Midbrain (tissue), 1 donor: ENCODE data around the gene PLXNA4.

Source experiments
- DNase-seq: peaks from one replicate; lab custom pipeline; 2025; lab: John Stamatoyannopoulos, UW

The PLXNA4 gene

GRCh38 chr7:132531562-132531961 is 44.7 kb downstream of the PLXNA4 start:
- DNase-seq = no peak

GRCh38 chr7:132528695-132529094 is 47.6 kb downstream of the PLXNA4 start:
- DNase-seq = no peak

GRCh38 chr7:132527467-132528410 is 48.5 kb downstream of the PLXNA4 start:
- DNase-seq = no peak

GRCh38 chr7:132526111-132526740 is 50.0 kb downstream of the PLXNA4 start:
- DNase-seq = no peak

GRCh38 chr7:132521423-132521822 is 54.8 kb downstream of the PLXNA4 start:
- no peak for DNase-seq

- DNase-seq = no peak
Measured at GRCh38 chr7:132520591-132521280, 55.5 kb downstream of the PLXNA4 start.

GRCh38 chr7:132519936-132520335 is 56.3 kb downstream of the PLXNA4 start:
- DNase-seq = no peak

GRCh38 chr7:132518839-132519173 is 57.5 kb downstream of the PLXNA4 start:
- no peak for DNase-seq

- no peak for DNase-seq
Measured at GRCh38 chr7:132518102-132518838, 58.0 kb downstream of the PLXNA4 start.

GRCh38 chr7:132516042-132516840 is 60.0 kb downstream of the PLXNA4 start:
- DNase-seq = no peak

GRCh38 chr7:132515181-132515580 is 61.1 kb downstream of the PLXNA4 start:
- DNase-seq = no peak

- no peak for DNase-seq
Measured at GRCh38 chr7:132514430-132514829, 61.8 kb downstream of the PLXNA4 start.

- DNase-seq = no peak
Measured at GRCh38 chr7:132511921-132512320, 64.3 kb downstream of the PLXNA4 start.

GRCh38 chr7:132511387-132511786 is 64.9 kb downstream of the PLXNA4 start:
- DNase-seq = no peak

GRCh38 chr7:132509643-132510042 is 66.6 kb downstream of the PLXNA4 start:
- no peak for DNase-seq

- DNase-seq = peak; percentile 18
Measured at GRCh38 chr7:132508724-132509353, 67.4 kb downstream of the PLXNA4 start.

- DNase-seq = no peak
Measured at GRCh38 chr7:132504852-132505251, 71.4 kb downstream of the PLXNA4 start.

GRCh38 chr7:132504071-132504470 is 72.2 kb downstream of the PLXNA4 start:
- DNase-seq = no peak

GRCh38 chr7:132503415-132503814 is 72.9 kb downstream of the PLXNA4 start:
- no peak for DNase-seq

GRCh38 chr7:132501956-132502355 is 74.3 kb downstream of the PLXNA4 start:
- no peak for DNase-seq
